Heart left ventricle (tissue), 16 donors: ENCODE measurements around the gene ATAT1. TPM values are rescaled to one million over a fixed set of nuclear protein-coding genes. Genes with fewer than 3 reads are reported as not detected.
"Not testable (repeated sequence)": the region's sequence is repeated elsewhere in the genome, so short reads cannot be mapped to it uniquely, and the experiment has no call there.

ENCODE experiments used
- ATAC-seq, 4 donors: fragments of 200-7000 bp; cut with Tn5 transposase; one replicate each; pipeline ENCODE4 v1.9.1; 2020 to 2022; ENCODE audit warnings: moderate library complexity in 4 of 4, mild to moderate bottlenecking in 3 of 4, moderate number of reproducible peaks in 1 of 4
- DNase-seq, 5 donors: peaks; one replicate each; pipeline ENCODE4 v3.0.0-alpha.2; 2020
- H3K27ac ChIP-seq, 12 donors: fragments of 200-600 bp; sonication (generic) in 4 of 12; one replicate each; pipeline versions ENCODE4 v1.5.0 to v1.8.0; 2016 to 2022; ENCODE audit warnings: mild to moderate bottlenecking in 2 of 12
- H3K27me3 ChIP-seq, 9 donors: fragments of 200-600 bp; sonication (generic) in 2 of 9; one replicate each; pipeline versions ENCODE4 v1.5.1 to v1.8.0; 2016 to 2022; ENCODE audit warnings: mild to moderate bottlenecking in 3 of 9
- H3K36me3 ChIP-seq, 9 donors: fragments of 200-600 bp; sonication (generic) in 2 of 9; one replicate each; pipeline versions ENCODE4 v1.5.0 to v1.8.0; 2018 to 2022; ENCODE audit warnings: mild to moderate bottlenecking in 2 of 9
- H3K4me1 ChIP-seq, 12 donors: fragments of 200-600 bp; sonication (generic) in 4 of 12; one replicate each; pipeline versions ENCODE4 v1.5.0 to v1.8.0; 2016 to 2022; ENCODE audit warnings: mild to moderate bottlenecking in 3 of 12
- H3K4me3 ChIP-seq, 12 donors: fragments of 200-600 bp; sonication (generic) in 4 of 12; one replicate each; pipeline versions ENCODE4 v1.5.0 to v1.8.0; 2017 to 2022; ENCODE audit warnings: mild to moderate bottlenecking in 9 of 12, moderate library complexity in 4 of 12
- H3K9me3 ChIP-seq, 12 donors: fragments of 200-600 bp; sonication (generic) in 4 of 12; one replicate each; pipeline versions ENCODE4 v1.5.0 to v1.8.0; 2016 to 2022; ENCODE audit warnings: mild to moderate bottlenecking in 1 of 12
- POLR2A ChIP-seq, 2 donors: fragments of 450-650 bp; IDR thresholded peaks; one replicate each; pipeline ENCODE4 v1.6.1; 2017; ENCODE audit warnings: antibody characterized with exemption in 2 of 2, mild to moderate bottlenecking in 2 of 2, moderate library complexity in 2 of 2
- WGBS, 4 donors: extraction: QIAGEN DNeasy Blood & Tissue Kit in 2 of 4; methylation state at CpG; one replicate each; pipeline versions ENCODE4 v1.1.5 to v1.1.7; 2013 to 2018; 5-methylcytosine and 5-hydroxymethylcytosine counted together
- intact Hi-C, 10 donors: fragments of 100-400 bp; cut with DNase I; formaldehyde crosslinking; loops; one replicate each; pipeline versions ENCODE4 v1.11.1 to v1.14.2; 2022
- polyA plus RNA-seq, 2 donors: library from polyadenylated mRNA; stranded (reverse); fragments of 200-250 nt; gene quantifications; one replicate each; pipeline ENCODE4 v1.2.3, GENCODE V29; 2013
- total RNA-seq, 9 donors: library from RNA; depleted of rRNA in 2 of 9; stranded (reverse); fragments of >200 nt in 2 of 9; fragmentation: NEBNext Ultra II Directional in 3 of 9; extraction: Animal tissue kit (Norgen Biotek cat#: 25700) in 3 of 9; gene quantifications; one replicate each; pipeline versions ENCODE4 v1.1.0 to v1.2.4, GENCODE V29; 2016 to 2023
- TF ChIP-seq, protein P1 (sequence below), 12 donors: fragments of 200-600 bp; sonication (generic) in 4 of 12; IDR thresholded peaks; one replicate each; pipeline versions ENCODE4 v1.5.0 to v1.8.0; 2018 to 2022; ENCODE audit warnings: antibody characterized with exemption in 12 of 12, mild to moderate bottlenecking in 5 of 12
- donor health status: ischemic (EF 13 %, LVEDD 7.1; RV severe dilation, severe dysfunction).
- donor health status: healthy with polysubstance abuse.
- donor health status: DM: no; HTN: yes; CAD: no.
- donor health status: DM: no; HTN: no; CAD: no.
- donor health status: ischemic (EF 25% LVEDD 6.9; RV normal size, moderate dysfunction).
- donor health status: ischemic (EF 25% LVEDD 5.7; RV mildly dilated, moderate dysfunction).
- donor health status: healthy.
- donor health status: DM: yes; HTN: yes; CAD: no.
- donor health status: ischemic (EF 35%, LVEDD 5.7; RV mildly dilated, moderate dysfunction).
- donor health status: nonischemic (EF 11% LVEDD 7.7; RV severe dilation, severe dysfunction).
- donor health status: DM: yes; HTN: yes; CAD: no.
- donor health status: PGD.
- donor health status: ischemic (EF 29% LVEDD 5.4; RV normal size, mild dysfunction).
- donor health status: nonischemic (EF 23%, LVEDD 6.1; RV moderate dilation, normal function).

Gene ATAT1
- total and polyA plus RNA-seq, 11 donors = 1.1 to 7.0 (median 3.3) TPM

DNA sequence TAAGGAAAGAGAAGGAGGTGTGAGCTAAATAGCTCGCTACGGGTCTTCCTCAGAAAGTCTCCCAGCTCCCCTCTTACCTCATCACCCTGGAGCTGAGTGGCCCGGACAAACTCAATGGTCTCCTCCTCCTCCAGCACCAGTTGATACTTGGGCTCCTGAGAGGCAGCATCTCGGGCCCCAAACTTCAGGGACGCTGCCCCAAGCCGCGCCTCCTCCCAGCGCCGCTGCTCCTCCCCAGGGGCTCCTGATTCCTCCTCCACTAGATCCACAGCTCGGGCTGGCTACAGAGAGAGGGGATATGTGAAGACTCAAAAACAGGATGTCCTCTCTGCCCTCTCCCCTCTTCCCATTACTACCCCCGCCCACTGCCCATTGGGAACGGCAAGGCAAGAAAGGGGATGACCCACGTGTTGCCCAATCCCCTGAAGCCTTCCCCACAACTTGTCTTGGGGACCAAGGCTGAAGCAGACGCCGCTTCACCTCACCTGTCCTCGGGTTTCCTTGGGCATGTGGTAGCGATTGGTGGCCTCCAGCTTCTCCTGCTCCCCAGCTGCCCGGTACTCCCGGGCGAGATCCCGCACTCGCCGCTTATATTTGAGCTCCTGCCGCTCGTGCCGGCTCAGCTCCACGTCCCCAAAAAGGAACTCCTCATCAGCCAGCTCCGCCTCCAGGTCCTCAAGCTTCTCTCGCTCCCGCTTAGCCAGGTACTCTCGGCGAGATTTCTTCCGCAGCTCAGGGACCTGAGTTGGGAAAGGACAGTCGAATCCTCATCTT is 38.5 kb downstream of the ATAT1 start:
- Histone ChIP-seq H3K4me3 (no peak overlapping the region), H3K27me3 (no peaks in the 10 kb centered on the region), H3K36me3 (peaks cover 0 to 100% (median 100%) of the 10 kb centered on the region in 9 donors), H3K4me1 (no peaks in the 10 kb centered on the region), H3K27ac (no peak overlapping the region), H3K9me3 (no peaks in the 10 kb centered on the region)
- intact Hi-C loops = no loop called here
- ATAC-seq = no peak
- 85 to 91% (median 89%) methylated on average over 34 of the region's 34 CpGs for WGBS, 4 donors
- DNase-seq = no peak
- TF ChIP-seq, protein P1, sequence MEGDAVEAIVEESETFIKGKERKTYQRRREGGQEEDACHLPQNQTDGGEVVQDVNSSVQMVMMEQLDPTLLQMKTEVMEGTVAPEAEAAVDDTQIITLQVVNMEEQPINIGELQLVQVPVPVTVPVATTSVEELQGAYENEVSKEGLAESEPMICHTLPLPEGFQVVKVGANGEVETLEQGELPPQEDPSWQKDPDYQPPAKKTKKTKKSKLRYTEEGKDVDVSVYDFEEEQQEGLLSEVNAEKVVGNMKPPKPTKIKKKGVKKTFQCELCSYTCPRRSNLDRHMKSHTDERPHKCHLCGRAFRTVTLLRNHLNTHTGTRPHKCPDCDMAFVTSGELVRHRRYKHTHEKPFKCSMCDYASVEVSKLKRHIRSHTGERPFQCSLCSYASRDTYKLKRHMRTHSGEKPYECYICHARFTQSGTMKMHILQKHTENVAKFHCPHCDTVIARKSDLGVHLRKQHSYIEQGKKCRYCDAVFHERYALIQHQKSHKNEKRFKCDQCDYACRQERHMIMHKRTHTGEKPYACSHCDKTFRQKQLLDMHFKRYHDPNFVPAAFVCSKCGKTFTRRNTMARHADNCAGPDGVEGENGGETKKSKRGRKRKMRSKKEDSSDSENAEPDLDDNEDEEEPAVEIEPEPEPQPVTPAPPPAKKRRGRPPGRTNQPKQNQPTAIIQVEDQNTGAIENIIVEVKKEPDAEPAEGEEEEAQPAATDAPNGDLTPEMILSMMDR (IDR thresholded peaks at IDR 0.05) = no peak
- no peak for TF ChIP-seq POLR2A (IDR thresholded peaks at IDR 0.05)

DNA sequence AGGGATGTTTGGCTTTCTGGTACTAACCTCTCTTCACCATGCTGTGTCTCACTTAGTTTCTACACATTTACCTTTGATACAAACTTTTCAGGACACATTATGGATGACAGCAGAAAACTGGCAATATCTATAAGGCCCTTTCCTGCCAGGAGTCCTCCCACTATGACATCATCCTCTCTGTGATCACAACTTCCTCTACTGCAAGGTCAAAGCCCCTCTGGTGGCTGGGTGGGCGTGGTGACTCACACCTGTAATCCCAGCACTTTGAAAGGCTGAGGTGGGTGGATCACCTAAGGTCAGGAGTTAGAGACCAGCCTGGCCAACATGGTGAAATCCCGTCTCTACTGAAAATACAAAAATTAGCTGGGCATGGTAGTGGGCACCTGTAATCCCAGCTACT is 39.6 kb downstream of the ATAT1 start:
- H3K9me3 ChIP-seq, intact Hi-C loops, H3K27ac ChIP-seq, H3K4me3 ChIP-seq, ATAC-seq, H3K4me1 ChIP-seq, H3K27me3 ChIP-seq, DNase-seq: not testable (repeated sequence)
- 67 to 93% (median 86%) methylated on average over 2 of the region's 2 CpGs for WGBS, 4 donors
- peaks cover 0 to 100% (median 97%) of the 10 kb centered on the region in 9 donors for H3K36me3 ChIP-seq

DNA sequence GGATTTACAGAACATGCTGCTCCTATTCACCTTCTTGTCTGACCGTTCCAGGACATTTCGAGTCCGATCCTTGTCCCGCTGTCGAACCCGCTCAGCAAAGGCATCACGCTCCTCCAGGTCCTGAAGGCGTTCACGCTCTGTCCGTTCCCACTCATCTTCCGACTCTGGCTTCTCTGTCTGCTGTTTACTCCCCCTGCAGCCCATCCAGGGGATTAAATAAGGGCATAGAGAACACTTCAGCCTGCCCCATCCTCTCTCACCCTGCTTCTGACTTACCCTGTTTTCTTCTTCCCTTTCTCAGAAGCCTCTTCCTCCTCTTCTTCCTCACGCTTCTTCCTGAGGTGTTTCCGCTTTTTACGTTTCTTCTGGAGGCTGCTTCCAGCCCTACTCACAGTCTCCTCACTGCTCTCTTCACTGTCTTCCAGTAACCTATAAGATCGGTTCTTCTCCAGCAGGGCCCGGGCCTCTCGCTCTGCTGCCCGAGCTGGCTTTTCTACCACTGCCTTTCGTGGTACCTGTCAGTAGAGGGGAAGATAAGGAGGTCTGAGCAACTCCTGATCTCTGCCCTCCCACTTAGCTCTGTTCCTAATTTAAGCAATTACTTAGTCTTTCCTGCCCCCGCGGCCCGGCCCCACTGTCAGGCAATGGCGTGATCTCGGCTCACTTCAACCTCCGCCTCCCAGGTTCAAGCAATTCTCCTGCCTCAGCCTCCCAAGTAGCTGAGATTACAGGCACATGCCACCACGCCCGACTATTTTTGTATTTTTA is 44.3 kb downstream of the ATAT1 start:
- intact Hi-C loops = loop anchor here in 9 of 10 donors (5.0 to 10.0 kb wide), 6 partner anchors 54 to 204 kb away; partner anchors contain the start of genes HLA-E (in 3 of the 9), MRPS18B (in 1 of the 9) and PPP1R10 (in 1 of the 9)
- Histone ChIP-seq H3K4me3 (peak overlapping the region in 1 of 12 donors; percentile 76), H3K4me1 (peaks cover 0 to 24% (median 15%) of the 10 kb centered on the region in 12 donors), H3K9me3 (no peaks in the 10 kb centered on the region), H3K27me3 (no peaks in the 10 kb centered on the region), H3K36me3 (peaks cover 0 to 57% (median 53%) of the 10 kb centered on the region in 9 donors), H3K27ac (no peak overlapping the region)
- TF ChIP-seq POLR2A (IDR thresholded peaks at IDR 0.05) = no peak
- TF ChIP-seq, protein P1 (IDR thresholded peaks at IDR 0.05) = no peak
- WGBS, 4 donors = 80 to 85% (median 84%) methylated on average over 27 of the region's 27 CpGs
- DNase-seq (no peak), ATAC-seq (no peak)

DNA sequence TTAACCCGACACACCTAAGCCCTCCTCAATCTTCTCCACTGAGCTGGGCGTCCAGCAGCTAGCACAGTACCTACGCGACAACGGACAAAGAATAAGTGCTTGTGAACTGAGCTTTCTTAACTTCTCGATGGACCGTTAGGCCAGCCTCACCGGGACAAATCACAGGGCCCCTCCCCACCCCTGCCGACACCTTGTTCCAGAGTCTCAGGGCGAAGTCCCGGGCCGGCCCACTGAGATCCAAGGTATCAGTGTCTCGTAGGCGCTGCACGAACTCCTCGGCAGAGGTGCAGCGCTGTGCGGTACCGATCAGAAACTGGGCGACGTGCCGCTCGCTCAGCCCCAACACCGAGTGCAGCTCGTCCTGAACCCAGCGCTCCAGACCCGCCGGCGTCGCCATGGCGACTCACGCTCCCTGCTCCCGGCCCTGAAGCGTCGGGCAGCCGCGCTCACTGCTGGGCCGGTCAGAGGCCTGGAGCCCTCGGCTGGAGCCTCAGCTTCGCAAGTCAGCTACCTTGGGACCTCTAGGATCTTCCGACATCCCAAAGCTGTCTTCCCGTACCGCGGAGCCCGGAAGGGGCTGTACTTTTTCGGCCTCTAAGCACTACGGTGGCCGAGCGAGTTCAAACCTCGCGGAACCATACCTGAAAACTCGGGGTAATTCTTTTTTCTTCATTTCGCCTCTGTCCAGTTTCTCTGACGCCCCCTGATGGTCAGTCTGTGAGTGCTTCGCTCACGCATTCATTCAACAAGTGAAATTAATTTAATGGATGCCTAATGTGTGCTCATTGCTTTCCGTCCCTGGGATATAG is 46.0 kb downstream of the ATAT1 start, which contains the start of gene DHX16:
TSS of gene DHX16 (minus strand) at position 562 of the 809 bp plus-strand sequence. CDS start at position 397, 165 bp downstream.
- TF ChIP-seq POLR2A (IDR thresholded peaks at IDR 0.05) = peak in 1 of 2 donors; percentile 48
- TF ChIP-seq, protein P1 (IDR thresholded peaks at IDR 0.05) = peak; percentile 77 to 97 (median 85)
- peak; percentile 64 to 93 (median 91) for ATAC-seq
- 0 to 1% (median 0%) methylated on average over 37 to 57 of the region's 57 CpGs for WGBS, 4 donors
- no peaks in the 10 kb centered on the region for H3K27me3 ChIP-seq
- peaks cover 0 to 57% (median 52%) of the 10 kb centered on the region in 9 donors for H3K36me3 ChIP-seq
- H3K4me1 ChIP-seq = peaks cover 0 to 24% (median 15%) of the 10 kb centered on the region in 12 donors
- intact Hi-C loops = loop anchor here in 9 of 10 donors (5.0 to 10.0 kb wide), 6 partner anchors 55 to 202 kb away; partner anchors contain the start of genes HLA-E (in 3 of the 9), MRPS18B (in 1 of the 9) and PPP1R10 (in 1 of the 9)
- H3K4me3 ChIP-seq = peak within 1 kb of the TSS; percentile 76 to 98 (median 94)
- H3K27ac ChIP-seq = peak within 1 kb of the TSS in 11 of 12 donors; percentile 66 to 85 (median 79)
- H3K9me3 ChIP-seq = no peaks in the 10 kb centered on the region
- peak; percentile 97 to 98 (median 97) for DNase-seq
